Measurements from ENCODE around the gene JARID2.
"Not testable (repeated sequence)": the region's sequence is repeated elsewhere in the genome, so short reads cannot be mapped to it uniquely, and the experiment has no call there.

Gene JARID2

DNA sequence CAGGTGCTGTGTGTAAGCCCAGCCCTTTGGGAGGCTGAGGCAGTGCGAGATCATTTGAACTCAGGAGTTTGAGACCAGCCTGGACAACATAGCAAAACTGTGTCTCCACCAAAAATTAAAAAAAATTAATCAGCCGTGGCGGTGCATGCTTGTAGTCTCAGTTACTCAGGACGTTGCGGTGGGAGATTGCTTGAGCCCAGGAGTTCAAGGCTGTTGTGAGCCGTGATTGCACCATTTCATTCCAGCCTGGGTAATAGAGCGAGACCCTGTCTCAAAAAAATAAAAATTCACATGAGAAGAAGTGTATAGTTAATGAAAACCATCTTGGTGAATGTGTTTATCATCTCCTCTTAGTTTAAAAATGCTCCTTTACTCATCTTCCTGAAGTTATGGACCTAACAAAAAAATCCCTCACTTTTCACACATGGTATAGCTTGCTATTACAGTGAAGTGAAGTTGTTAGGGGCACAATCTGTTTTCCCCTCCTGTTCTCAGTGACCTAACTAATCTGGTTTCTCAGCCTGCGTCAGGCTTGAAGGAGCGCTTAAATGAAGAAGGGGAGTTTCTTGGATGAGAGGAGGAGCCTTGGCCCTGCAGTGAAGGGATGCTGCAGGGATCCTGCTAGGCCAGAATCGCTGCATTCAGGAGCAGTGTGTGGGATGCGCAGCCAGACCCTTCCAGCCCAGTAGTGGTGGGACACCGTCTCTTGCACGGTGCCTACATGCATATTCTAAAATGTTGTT, 45.3 kb downstream of the JARID2 start:
- DNase-seq = no peak

DNA sequence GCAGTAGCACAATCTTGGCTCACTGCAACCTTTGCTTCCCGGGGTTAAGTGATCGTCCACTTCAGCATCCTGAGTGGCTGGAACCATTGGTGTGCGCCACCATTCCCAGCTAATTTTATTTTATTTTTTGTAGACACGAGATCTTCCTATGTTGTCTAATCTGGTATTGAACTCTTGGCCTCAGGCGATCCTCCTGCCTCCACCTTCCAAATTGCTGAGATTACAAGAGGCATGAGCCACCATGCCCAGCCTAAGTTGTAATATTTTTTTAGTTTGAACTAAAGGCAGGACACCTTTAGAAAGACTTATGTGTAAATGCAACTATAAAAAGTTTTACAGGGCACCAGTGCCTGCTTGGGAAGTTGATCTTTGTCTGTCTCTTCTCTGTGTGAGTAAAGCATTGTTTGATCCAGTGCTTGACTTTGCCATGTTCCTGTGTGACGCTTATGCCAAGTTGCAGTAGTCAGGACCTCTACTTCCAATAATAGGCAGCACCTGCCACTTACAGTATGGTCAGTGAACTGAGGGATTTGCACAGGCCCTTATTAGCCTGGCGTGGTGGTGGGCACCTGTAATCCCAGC, 46.9 kb downstream of the JARID2 start:
- no peak for DNase-seq

DNA sequence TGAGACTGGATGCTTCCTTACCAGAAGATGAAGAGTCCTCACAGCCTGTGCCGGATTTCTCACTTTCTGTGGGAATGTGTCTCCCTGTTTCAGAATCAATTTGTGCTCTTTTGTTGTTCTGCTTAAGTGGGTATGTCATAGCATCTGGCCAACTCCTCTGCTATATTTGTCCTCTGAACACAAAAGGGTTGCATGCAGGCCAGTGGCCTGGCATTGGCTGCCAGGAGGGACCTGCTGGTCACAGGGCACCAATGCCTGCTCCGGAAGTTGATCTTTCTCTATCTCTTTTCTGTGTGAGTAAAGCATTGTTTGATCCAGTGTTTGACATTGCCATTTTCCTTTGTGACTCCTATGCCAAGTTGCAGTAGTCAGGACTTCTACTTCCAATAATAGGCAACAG, 47.8 kb downstream of the JARID2 start:
- DNase-seq = no peak

DNA sequence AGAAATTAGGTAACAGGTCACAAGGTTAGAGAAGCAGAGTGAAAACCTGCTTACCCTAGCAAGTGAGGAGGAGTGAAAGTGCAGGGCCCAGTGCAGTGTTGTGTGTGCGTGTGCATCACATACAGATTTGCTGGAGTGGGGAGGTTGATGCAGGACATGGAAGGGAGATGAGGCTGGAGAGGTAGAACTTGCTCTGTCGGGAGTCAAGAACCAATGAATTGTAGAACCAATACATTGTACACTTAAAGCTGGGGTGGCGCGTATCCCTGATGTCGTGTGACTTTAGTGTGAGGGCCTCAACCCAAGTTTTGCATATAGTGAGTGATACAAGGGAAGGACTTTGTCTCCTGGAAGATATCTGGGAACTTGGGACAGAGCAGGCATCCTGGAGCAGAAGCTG, 48.6 kb downstream of the JARID2 start:
- no peak for DNase-seq

DNA sequence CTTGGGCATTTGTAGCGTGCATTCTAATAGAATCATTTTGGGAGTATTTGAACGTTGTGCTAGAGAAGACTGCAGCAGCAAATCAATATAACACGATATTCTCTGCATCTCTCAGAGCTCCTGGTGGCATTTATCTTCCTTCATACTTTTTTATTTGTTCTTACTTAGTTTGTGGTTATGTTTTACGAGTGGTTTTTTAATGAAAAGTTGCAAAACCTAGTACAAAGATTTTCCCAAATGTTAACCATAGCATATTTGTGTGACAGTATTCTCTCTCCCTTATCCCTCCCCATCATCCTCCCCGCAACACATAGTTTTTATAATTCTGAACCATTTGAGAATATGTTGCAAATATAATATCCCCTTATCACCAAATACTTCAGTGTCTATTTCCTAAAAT, 50.4 kb downstream of the JARID2 start:
- no peak for DNase-seq

DNA sequence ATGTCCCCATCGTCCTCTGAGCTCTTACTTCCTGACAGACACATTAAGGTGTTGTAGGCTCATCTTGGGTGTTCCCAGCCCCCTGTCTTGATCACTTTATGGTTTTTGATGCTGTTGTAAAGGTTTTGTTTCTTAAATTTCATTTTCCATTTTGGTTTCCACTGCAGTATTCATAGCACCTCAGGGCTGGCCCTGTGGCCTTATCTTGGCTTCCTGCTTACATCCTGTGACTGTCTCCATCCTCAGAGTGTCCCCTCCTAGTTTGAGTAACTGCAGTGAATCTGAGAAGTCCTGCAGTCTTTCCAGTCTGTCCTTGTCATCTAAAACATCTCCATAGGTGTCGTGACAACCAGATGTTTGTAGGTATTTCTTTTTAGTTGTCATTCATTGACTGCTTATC, 50.9 kb downstream of the JARID2 start:
- no peak for DNase-seq

DNA sequence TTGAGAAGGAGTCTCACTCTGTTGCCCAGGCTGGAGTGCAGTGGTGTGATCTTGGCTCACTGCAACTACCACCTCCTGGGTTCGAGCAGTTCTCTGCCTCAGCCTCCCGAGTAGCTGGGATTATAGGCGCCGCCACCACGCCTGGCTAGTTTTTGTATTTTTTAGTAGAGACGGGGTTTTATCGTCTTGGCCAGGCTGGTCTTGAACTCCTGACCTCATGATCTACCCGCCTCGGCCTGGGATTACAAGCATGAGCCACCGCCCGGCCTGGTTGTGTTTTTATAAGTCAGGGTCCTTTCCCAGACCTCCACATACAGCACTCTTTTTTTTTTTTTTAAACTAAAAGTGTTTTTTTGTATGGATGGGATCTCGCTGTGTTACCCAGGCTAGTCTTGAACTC, 51.3 kb downstream of the JARID2 start:
- not testable (repeated sequence) for DNase-seq

DNA sequence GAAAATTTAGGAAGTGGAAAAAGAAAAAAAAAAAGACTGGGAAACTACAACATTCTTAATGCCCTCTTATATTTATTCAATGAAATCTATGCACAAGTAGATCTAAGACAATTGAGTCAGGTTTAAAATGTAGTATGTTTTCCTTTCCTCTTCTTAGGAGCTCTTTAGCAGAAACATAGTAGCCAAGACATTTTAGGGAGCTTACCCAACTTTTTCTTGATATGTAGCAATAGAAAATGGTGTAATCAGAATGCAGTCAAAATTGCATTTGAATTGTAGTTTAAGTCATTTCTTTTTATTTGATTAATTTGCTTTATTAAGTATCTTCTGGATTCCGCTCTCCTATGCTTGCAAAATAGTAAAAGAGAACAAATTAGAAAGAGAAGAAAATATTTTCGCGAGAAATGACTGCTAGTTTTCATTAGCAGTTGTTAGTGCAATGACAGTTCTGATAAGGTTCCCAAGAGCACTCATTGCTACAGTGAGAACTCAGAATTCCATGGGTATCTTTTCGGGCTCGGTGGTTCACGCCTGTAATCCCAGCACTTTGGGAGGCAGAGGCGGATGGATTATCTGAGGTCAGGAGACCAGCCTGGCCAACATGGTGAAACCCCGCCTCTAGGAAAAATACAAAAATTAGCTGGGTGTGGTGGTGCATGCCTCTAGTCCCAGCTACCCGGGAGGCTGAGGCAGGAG, 52.2 kb downstream of the JARID2 start:
- no peak for DNase-seq

DNA sequence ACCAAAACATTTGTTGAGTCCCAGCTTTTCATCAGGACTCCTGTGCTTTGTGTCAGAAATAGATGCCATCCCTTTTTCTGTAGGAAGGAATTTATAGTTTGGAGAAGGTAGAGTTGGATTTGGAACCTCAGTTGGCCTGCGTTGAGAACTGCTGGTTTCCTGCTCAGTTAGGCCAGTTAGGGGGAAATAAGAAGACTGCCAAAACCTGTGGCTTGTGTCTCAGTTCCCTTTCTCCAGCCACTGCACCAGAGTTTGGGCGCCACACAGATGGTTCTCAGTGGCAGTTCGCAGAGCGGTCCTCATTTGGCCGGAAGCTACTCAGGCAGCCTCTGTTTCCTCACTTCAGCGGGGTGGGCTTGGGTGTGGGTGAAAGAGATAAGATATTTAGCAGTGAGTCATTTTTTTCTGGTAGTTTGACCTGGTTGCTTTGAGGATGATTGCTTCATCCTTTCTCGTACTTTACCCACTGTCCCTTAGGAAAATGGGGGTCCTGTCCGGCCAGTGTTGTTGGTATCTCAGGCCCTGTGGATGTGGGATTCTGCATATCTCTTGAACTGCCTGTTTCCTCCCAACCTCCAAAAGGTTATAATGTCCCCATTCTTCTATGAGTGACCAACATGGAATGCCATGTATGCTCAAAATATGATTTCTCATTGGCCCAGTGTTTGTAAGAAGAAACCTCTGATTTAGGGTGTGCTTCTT, 53.7 kb downstream of the JARID2 start:
- no peak for DNase-seq

DNA sequence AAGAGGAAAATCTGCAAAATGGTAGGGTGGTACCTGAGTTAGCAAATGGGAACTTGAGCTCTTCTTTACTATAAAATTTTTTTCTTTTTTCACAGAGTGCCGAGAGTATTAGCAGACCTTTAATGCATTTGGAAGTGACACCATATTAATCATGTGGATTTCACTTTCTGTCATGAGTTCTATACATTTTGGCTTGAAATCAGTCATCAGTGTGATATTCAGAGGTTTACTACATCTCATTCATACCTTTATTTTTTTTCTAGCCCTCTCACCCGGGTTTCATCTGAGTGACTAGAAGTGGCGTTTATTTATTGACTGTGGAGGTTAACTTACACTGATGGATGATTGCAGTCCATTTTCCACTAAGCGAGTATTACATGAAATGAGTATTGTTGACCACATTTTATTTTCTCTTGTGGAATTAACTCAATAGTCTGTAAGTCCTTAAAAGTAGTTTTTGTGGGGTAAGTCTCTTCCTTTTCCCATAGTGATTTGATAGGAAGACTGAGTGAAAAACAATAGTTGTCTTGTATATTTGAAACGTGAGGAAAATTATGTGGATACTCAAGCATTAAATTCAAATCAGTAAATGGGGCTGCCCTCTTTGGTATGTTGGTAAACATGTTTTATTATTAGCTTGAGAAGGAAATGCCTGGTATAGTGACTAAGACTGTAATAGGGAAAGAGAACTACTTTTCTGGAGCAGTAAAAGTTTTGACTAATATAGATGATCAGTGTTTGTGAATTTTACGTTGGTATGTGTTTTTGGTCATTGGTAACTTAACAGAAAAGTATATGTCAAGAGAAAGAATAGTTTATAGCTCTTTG, 55.5 kb downstream of the JARID2 start:
- DNase-seq = no peak

DNA sequence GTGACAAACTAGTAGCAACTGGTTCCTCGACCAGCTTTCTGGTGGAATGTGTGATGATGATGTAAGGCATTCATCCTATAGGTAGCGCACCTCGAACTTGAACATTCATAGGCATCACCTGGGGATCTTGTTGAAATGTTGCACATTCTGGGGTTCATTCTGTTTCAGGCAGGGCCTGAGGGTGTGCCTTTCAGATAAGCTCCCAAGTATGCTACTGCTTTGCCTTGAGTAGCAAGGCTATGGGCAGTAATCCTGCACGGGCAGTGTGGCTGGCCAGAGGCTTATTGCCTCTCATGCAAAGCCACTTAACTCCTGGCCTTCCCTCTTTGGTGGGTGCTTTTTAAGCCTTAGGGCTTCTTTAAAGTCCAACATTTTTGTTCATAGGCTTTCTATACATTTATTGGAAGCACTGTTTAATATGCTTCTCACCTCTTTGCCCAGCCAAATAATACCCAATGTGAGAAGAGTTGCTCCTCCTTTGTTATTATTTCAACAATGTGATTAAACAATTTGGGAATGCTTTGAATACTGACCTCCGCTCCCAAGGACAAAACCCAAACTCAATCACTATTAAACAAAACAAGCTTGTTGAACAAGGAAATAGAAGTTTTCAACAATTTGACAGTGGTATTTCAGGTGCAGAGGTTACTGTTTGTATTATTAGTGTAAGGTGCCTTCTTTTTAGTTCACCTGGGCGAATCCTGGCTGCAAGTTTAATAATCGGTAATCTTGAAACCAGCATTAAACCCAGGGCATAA, 57.5 kb downstream of the JARID2 start:
- DNase-seq = no peak

DNA sequence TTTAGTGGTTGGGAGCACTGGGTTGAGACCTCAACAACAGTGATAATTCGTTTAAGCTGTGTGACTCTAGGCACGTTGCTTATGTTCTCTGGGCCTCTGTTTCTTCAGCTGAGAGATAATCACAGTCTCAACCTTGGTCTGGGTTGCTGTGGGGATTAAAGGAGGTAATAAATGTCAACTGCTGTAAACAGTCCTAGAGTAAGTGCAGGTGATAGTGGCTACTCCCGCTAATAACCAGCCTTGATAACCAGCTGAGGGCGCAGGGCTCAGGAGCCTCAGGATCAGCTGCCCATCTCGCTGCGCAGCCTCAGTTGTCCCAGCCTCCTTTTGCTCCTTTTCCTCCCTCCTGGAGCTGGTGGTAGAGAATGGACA, 58.0 kb downstream of the JARID2 start:
- no peak for DNase-seq

DNA sequence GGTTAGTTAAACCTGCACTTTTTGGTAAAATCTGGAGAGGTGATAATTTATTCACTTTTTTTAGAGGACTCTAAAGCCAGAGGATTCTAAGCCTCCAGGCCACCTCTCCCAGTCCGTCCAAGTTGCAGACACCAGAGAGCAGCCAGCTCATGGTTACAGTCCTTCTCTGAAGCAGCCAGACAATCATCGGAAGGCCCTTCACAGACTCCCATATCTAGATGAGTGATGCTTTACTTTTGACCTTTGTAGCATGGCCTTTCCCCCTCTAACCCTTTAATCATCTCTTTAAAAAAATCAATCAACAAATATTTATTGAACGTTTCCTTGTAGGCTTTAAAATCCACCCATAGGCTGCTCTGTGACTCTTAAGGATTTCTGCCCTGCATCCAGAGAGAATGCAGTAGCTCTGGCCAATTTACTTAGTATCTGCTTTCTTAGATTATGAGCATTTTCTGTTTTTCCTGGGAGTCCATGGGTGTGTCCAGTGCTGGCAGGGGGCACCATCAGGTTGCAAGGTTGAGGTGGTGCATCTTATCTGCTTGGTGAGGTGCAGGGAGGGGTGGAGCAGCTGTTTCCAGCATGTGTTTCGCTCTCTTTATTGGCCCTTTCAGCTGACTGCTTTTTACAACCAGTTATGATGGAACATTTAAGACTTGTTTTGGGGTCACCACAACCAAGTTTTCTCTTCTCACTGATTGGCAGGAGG, 58.6 kb downstream of the JARID2 start:
- no peak for DNase-seq

DNA sequence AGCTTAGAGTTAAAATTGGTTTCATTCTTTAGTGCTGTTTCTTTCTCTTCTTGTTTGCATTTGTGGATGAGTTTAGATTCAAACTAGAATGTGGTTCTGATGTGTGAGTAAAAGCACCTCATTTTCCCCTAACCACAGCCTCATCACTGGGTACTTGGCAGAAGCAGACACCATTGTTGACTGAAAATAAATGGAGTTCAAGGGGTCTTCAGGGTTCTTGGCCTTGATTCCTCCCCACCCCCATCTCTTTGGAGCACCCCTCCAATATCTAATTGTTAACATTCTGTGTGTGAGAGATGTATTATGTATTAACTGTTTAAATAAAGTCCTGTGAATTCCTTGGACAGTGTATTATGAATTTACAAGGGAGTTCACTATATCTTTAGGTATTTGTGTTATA, 59.6 kb downstream of the JARID2 start:
- DNase-seq = no peak

DNA sequence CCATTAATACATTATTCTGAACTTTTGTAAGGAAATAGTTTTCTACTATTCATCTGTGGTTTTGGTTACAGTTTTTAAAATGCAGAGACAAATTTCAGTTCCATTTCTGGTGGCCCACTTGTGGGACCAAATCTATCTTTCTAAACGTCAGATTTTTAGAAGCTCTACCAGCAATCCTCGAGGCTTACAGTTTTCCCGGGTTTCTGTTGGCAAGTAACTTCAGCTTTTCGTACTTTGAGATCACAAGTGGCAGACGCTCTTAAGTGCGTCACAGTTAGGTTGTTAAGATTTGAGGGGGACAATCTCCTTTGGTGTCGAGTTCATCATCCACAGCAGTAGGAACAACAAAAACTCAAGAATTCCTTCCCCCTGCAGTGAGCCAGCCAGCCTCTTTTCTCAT, 60.0 kb downstream of the JARID2 start:
- DNase-seq = no peak

DNA sequence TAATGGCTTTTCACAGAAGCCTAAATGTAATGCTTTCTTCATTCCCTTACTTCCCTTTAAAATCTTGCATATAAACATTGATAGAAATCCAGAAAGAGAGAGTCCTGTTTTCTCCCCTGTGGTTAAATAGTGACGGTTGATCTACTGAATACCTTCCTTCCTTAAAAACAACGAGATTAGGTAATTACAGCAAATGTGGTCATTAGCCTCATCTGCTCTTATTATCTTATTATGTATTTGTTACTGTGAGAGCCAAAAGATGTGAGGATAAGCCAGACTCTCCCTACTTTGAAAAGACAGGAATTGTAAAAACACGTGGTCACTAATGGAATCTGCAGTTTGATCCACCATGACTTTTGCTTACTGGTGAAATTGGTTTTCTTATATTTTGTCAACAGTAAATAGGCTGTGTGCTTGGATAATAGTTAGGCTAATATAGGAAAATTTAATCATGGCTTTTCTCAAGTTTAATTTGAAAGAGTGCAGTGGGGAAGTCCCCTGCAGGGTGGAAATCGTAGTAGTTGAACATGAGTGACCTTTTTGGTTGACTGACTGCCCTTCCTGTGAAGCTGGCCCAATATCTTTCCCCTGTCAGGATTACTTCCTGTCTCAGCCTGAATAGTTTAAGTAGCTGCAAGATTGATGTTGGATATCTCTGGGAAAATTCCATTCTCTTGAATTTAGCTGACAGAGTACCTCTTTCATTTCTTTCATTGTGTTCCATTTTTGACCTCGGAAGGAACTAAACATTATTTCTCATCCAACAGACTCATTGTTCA, 62.8 kb downstream of the JARID2 start:
- DNase-seq = no peak

DNA sequence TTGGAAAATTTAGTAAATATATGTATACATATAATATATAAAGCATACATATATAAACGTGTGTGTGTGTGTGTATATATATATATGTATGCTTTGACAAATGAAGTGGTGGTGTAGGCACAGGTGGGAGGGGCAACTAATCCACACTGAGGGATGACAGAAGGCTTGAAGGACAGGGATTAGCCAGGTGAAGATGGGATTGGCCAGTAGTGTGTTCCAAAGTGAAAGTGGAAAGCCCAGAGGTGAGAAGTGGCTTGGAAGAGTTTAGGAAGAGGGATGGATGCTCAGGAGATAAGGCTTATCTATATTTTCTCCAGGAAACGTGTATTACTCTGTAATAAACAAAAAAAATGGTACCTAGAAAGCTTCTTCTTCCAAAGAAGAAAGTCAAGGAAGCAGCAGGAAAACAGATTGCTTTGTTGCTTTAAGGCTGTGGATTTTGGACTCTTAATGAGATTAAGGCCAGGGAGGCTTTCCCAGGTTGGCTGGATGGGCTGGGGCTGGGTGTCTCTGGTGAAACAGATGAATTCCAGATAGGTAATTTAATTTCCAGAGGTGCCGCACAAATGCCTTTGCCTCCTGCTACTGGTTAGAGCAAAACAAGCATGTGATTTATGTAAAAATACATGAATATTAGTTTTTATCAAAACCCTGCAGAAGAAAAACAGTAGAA, 63.9 kb downstream of the JARID2 start:
- no peak for DNase-seq

DNA sequence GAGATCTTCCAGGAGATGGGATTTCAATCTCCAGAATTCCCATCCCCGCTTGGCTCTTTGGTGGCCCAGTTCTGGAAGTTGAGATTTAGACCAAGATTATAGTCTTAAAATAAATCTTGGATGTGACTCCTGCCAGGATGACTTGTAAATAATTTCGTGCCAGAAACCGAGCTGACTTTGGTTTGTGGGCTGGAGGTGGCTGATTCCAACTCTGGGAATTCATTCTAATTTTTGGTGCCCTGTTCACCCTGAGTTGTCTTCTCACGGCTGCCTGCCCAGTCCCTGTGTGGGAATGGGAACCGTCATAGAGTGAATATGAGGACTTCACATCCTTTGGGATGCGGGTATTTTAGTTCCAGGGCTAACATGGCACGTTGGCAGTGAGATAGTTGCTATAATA, 64.8 kb downstream of the JARID2 start:
- DNase-seq = no peak

DNA sequence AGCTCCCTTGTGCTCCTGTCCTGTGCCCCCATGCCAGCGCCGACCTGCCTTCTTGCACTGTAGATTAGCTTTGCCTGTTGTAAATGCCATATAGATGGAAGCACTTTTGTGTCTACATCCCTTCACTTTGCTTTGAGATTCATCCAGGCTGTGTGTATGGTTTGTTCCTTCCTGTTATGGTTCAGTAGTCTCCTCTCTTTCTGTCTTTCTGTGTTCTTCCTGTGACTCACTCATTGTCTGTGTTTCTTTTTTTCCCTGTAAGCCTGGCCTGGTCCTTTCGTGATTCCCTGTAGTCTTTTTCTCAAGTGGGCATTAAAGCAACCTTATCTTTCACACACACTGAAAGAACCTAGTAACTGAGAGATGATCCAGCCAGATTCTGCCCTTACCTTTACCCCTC, 66.6 kb downstream of the JARID2 start:
- no peak for DNase-seq

DNA sequence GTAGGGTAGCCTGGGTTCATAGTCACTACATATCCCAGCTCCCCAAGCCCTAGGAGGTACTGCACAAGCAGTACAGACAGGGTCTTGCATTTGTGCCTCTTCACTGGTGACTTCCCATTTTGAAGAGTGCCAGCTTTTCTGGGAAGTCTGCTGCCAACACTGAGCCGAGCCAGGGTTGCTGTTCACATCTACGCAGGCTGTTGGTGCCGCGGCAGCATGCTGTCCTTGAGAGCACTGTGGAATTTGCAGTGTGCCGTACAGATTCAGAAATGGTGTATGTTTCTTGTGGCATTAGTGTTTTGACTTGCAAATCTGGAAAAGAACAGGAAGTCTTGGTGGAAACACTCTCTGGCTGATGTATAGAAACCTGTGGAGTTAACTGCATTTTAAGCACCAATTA, 67.5 kb downstream of the JARID2 start:
- DNase-seq = no peak

Measured in NCI-H748 treated with DMSO at 0.1 percent for 48 hours (cell line).